ENCODE results near the gene STS.

The STS gene

GRCh38 chrX:7134981-7135380 is 12.5 kb upstream of the STS start:
- DNase-seq (no peak), ATAC-seq (ENCODE audit: insufficient read depth, low read depth) (0 out of 3 replicates have a peak, but pooled peaks have one; percentile 30)
- Histone ChIP-seq H2AFZ (ENCODE audit: low read depth, low read length) (no peak overlapping the region), H3K27ac (ENCODE audit: low read length) (no peak overlapping the region; the same call in 1 of the 2 replicates), H4K20me1 (ENCODE audit: insufficient read depth, low read length) (peaks cover 12% of the 10 kb centered on the region; the same call in 1 of the 2 replicates), H3K4me3 (ENCODE audit: low read depth in 1 of 2, low read length in 2 of 2) (no peak overlapping the region), H3K9ac (ENCODE audit: low read depth, low read length) (no peak overlapping the region), H3K79me2 (ENCODE audit: insufficient read depth, low read length) (peaks cover 99% of the 10 kb centered on the region), H3K36me3 (ENCODE audit: insufficient read depth, low read length) (peaks cover 24% of the 10 kb centered on the region), H3K27me3 (ENCODE audit: insufficient read depth, low read length, poor library complexity) (no peaks in the 10 kb centered on the region), H3K4me2 (ENCODE audit: insufficient read depth, low read length) (no peak overlapping the region), H3K4me1 (ENCODE audit: insufficient read depth, low read length) (peaks cover 44% of the 10 kb centered on the region), H3K9me3 (ENCODE audit: insufficient read depth, low read length, severe bottlenecking) (no peaks in the 10 kb centered on the region)
- TF ChIP-seq EZH2 (IDR thresholded peaks at IDR 0.05; ENCODE audit: borderline replicate concordance, low read depth, low read length, severe bottlenecking) (no peak), CTCF (IDR thresholded peaks at IDR 0.05; ENCODE audit: borderline replicate concordance, extremely low read depth, low read length, poor library complexity, severe bottlenecking) (no peak)

- ATAC-seq (ENCODE audit: insufficient read depth, low read depth), result no peak
- Histone ChIP-seq H2AFZ (ENCODE audit: low read depth, low read length) (no peak overlapping the region), H3K79me2 (ENCODE audit: insufficient read depth, low read length) (peaks cover 99% of the 10 kb centered on the region), H4K20me1 (ENCODE audit: insufficient read depth, low read length) (peaks cover 8% of the 10 kb centered on the region; the same call in 1 of the 2 replicates), H3K4me3 (ENCODE audit: low read depth in 1 of 2, low read length in 2 of 2) (no peak overlapping the region), H3K27ac (ENCODE audit: low read length) (peak overlapping the region; percentile 52; the same call in 1 of the 2 replicates), H3K36me3 (ENCODE audit: insufficient read depth, low read length) (peaks cover 26% of the 10 kb centered on the region), H3K27me3 (ENCODE audit: insufficient read depth, low read length, poor library complexity) (no peaks in the 10 kb centered on the region), H3K9ac (ENCODE audit: low read depth, low read length) (no peak overlapping the region), H3K4me1 (ENCODE audit: insufficient read depth, low read length) (peaks cover 39% of the 10 kb centered on the region), H3K4me2 (ENCODE audit: insufficient read depth, low read length) (no peak overlapping the region), H3K9me3 (ENCODE audit: insufficient read depth, low read length, severe bottlenecking) (no peaks in the 10 kb centered on the region)
- no peak for TF ChIP-seq EZH2 (IDR thresholded peaks at IDR 0.05; ENCODE audit: borderline replicate concordance, low read depth, low read length, severe bottlenecking)
- no peak for TF ChIP-seq CTCF (IDR thresholded peaks at IDR 0.05; ENCODE audit: borderline replicate concordance, extremely low read depth, low read length, poor library complexity, severe bottlenecking)
- no peak for DNase-seq
These were observed 8.1 kb upstream of the STS start for GRCh38 chrX:7139202-7140081.

DNA sequence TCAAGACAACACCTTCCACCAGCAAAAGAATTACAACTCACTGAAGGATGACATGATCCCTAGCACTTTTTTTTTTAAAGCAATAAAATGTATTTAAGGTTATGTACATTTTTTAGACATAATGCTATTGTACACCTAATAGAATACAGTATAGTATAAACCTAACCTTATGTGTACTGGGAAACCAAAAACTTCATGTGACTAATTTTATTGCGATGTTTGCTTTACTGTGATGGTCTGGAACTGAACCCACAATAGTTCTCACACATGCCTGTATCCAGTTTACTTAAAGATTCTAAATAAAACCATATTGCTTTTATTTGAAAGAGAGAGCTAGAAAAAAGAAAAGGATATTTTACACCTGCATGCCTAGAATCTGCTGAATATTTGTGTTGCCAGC is 4.4 kb upstream of the STS start:
- H2AFZ ChIP-seq (ENCODE audit: low read depth, low read length), result no peak overlapping the region
- DNase-seq, result no peak
- peaks cover 8% of the 10 kb centered on the region; the same call in 1 of the 2 replicates for H4K20me1 ChIP-seq (ENCODE audit: insufficient read depth, low read length)
- no peak for TF ChIP-seq CTCF (IDR thresholded peaks at IDR 0.05; ENCODE audit: borderline replicate concordance, extremely low read depth, low read length, poor library complexity, severe bottlenecking)
- TF ChIP-seq EZH2 (IDR thresholded peaks at IDR 0.05; ENCODE audit: borderline replicate concordance, low read depth, low read length, severe bottlenecking), result no peak
- peaks cover 99% of the 10 kb centered on the region for H3K79me2 ChIP-seq (ENCODE audit: insufficient read depth, low read length)
- no peak overlapping the region for H3K4me3 ChIP-seq (ENCODE audit: low read depth in 1 of 2, low read length in 2 of 2)
- H3K9ac ChIP-seq (ENCODE audit: low read depth, low read length), result no peak overlapping the region
- H3K9me3 ChIP-seq (ENCODE audit: insufficient read depth, low read length, severe bottlenecking), result no peaks in the 10 kb centered on the region
- H3K4me1 ChIP-seq (ENCODE audit: insufficient read depth, low read length), result peaks cover 48% of the 10 kb centered on the region
- H3K4me2 ChIP-seq (ENCODE audit: insufficient read depth, low read length), result no peak overlapping the region
- no peak for ATAC-seq (ENCODE audit: insufficient read depth, low read depth)
- peaks cover 30% of the 10 kb centered on the region for H3K36me3 ChIP-seq (ENCODE audit: insufficient read depth, low read length)
- no peak overlapping the region for H3K27ac ChIP-seq (ENCODE audit: low read length)
- no peaks in the 10 kb centered on the region for H3K27me3 ChIP-seq (ENCODE audit: insufficient read depth, low read length, poor library complexity)

Data from DND-41 (cell line).